H1 (cell line): Measurements from ENCODE around the gene DCANP1. TPM values are rescaled to one million over a fixed set of nuclear protein-coding genes. Genes with fewer than 3 reads are reported as not detected.

Experiments used
- CTCF ChIA-PET: fragments of 300-600 bp; sonication (Branson Sonifier 250); formaldehyde crosslinking; loops from one replicate; lab custom pipeline; 2021; ENCODE audit not compliant: partially characterized antibody; lab: Charles Lee
- POLR2A ChIA-PET: fragments of 300-600 bp; sonication (Branson Sonifier 250); formaldehyde crosslinking; loops from one replicate; lab custom pipeline; 2021; ENCODE audit warnings: inconsistent platforms; ENCODE audit not compliant: partially characterized antibody; lab: Charles Lee
- DNase-seq, 2 experiments: peaks; one replicate each; pipeline versions ENCODE4 v3.0.0 to v3.0.0-alpha.2; 2010 to 2022; ENCODE audit warnings: low spot score in 2 of 2, low read depth in 1 of 2, mixed read lengths in 1 of 2
- FAIRE-seq: peaks from 2 replicates; lab custom pipeline; 2011; peaks lifted over from hg19 to GRCh38; lab: Jason Lieb, UNC
- H2AFZ ChIP-seq: 2 replicates; pipeline ENCODE4 v1.8.1; 2012; ENCODE audit warnings: low read length, inconsistent platforms
- H2AK5ac ChIP-seq: 2 replicates; pipeline ENCODE4 v1.6.1; 2013; ENCODE audit warnings: low read depth, low read length
- H2BK120ac ChIP-seq: replicated peaks from 2 replicates; pipeline ENCODE3; 2013; ENCODE audit warnings: low read depth, low read length, inconsistent platforms
- H2BK12ac ChIP-seq: 2 replicates; pipeline ENCODE4 v1.6.1; 2013; ENCODE audit warnings: low read depth, low read length
- H2BK15ac ChIP-seq: 2 replicates; pipeline ENCODE4 v1.6.1; 2013; ENCODE audit warnings: low read length
- H2BK20ac ChIP-seq: 2 replicates; pipeline ENCODE4 v1.6.1; 2013; ENCODE audit warnings: low read length
- H2BK5ac ChIP-seq: 2 replicates; pipeline ENCODE4 v1.6.1; 2013; ENCODE audit warnings: low read depth, low read length
- H3K14ac ChIP-seq: 2 replicates; pipeline ENCODE4 v1.6.1; 2013; ENCODE audit warnings: inconsistent platforms; ENCODE audit not compliant: insufficient read length
- H3K18ac ChIP-seq: 2 replicates; pipeline ENCODE4 v1.6.1; 2013; ENCODE audit warnings: low read length; ENCODE audit errors: extremely low read depth
- H3K23ac ChIP-seq: 2 replicates; pipeline ENCODE4 v1.6.1; 2013; ENCODE audit warnings: inconsistent platforms; ENCODE audit not compliant: insufficient read length
- H3K23me2 ChIP-seq: 2 replicates; pipeline ENCODE4 v1.6.1; 2013; ENCODE audit warnings: low read depth, low read length
- H3K27ac ChIP-seq: 2 replicates; pipeline ENCODE4 v1.6.1; 2011; ENCODE audit warnings: low read depth, low read length, inconsistent platforms
- H3K27me3 ChIP-seq, 4 experiments: replicated peaks in 1 of 4; 1 replicate in 1 of 4; 2 replicates in 3 of 4; pipeline versions ENCODE4 v1.6.1 to v1.8.1; 2011 to 2013; ENCODE audit warnings: low read length in 3 of 4, mild to moderate bottlenecking in 3 of 4, inconsistent platforms in 2 of 4, mixed read lengths in 2 of 4, moderate library complexity in 1 of 4; ENCODE audit not compliant: control insufficient read depth in 3 of 4, insufficient read depth in 3 of 4; ENCODE audit errors: extremely low read depth in 1 of 4
- H3K36me3 ChIP-seq, 4 experiments: 2 replicates each; pipeline versions ENCODE4 v1.6.1 to v1.8.1; 2011 to 2013; ENCODE audit warnings: mild to moderate bottlenecking in 4 of 4, low read length in 3 of 4, moderate library complexity in 2 of 4, control low read depth in 1 of 4, inconsistent platforms in 1 of 4; ENCODE audit not compliant: insufficient read depth in 4 of 4, control insufficient read depth in 2 of 4
- H3K4ac ChIP-seq: replicated peaks from 2 replicates; pipeline ENCODE3; 2013; ENCODE audit warnings: low read length, low read depth, mixed read lengths, inconsistent platforms; ENCODE audit not compliant: insufficient read length
- H3K4me1 ChIP-seq, 4 experiments: replicated peaks in 1 of 4; 1 replicate in 1 of 4; 2 replicates in 3 of 4; pipeline versions ENCODE4 v1.6.1 to v1.8.1; 2011 to 2013; ENCODE audit warnings: low read length in 3 of 4, inconsistent platforms in 2 of 4, mixed read lengths in 1 of 4; ENCODE audit not compliant: insufficient read depth in 4 of 4, control insufficient read depth in 3 of 4
- H3K4me2 ChIP-seq, 2 experiments: 2 replicates each; pipeline versions ENCODE4 v1.6.1 to v1.8.1; 2011 to 2013; ENCODE audit warnings: low read depth in 2 of 2, low read length in 2 of 2, control low read depth in 1 of 2, inconsistent platforms in 1 of 2, mild to moderate bottlenecking in 1 of 2; ENCODE audit not compliant: insufficient read depth in 1 of 2
- H3K4me3 ChIP-seq, 4 experiments: fragments of 200-600, 300-600 bp in 1 of 4; sonication (generic), shearing (Covaris generic), sonication (Bioruptor Twin) in 1 of 4; 2 replicates each; pipeline versions ENCODE4 v1.5.1 to v1.8.1; 2011 to 2016; ENCODE audit warnings: low read length in 4 of 4, low read depth in 3 of 4, control low read depth in 2 of 4, inconsistent platforms in 2 of 4, mild to moderate bottlenecking in 2 of 4, mixed read lengths in 1 of 4, moderate library complexity in 1 of 4; ENCODE audit not compliant: insufficient read depth in 2 of 4; ENCODE audit errors: extremely low read depth in 1 of 4
- H3K56ac ChIP-seq: replicated peaks from 2 replicates; pipeline ENCODE3; 2013; ENCODE audit warnings: low read depth, mild to moderate bottlenecking, mixed read lengths, low read length, inconsistent platforms; ENCODE audit not compliant: insufficient read length
- H3K79me1 ChIP-seq: 2 replicates; pipeline ENCODE4 v1.6.1; 2013; ENCODE audit warnings: low read depth, low read length, control low read depth
- H3K79me2 ChIP-seq, 2 experiments: 2 replicates each; pipeline versions ENCODE4 v1.6.1 to v1.8.1; 2012 to 2013; ENCODE audit warnings: low read length in 2 of 2, mild to moderate bottlenecking in 2 of 2, inconsistent platforms in 1 of 2; ENCODE audit not compliant: insufficient read depth in 2 of 2, control insufficient read depth in 1 of 2
- H3K9ac ChIP-seq, 4 experiments: replicated peaks in 1 of 4; 1 replicate in 1 of 4; 2 replicates in 3 of 4; pipeline versions ENCODE4 v1.6.1 to v1.8.1; 2011 to 2013; ENCODE audit warnings: low read depth in 3 of 4, low read length in 3 of 4, control low read depth in 2 of 4, mild to moderate bottlenecking in 2 of 4, moderate library complexity in 2 of 4, inconsistent platforms in 1 of 4; ENCODE audit errors: extremely low read depth in 1 of 4
- H3K9me3 ChIP-seq, 2 experiments: 2 replicates each; pipeline versions ENCODE4 v1.6.1 to v1.8.1; 2012 to 2013; ENCODE audit warnings: mild to moderate bottlenecking in 2 of 2, moderate library complexity in 2 of 2, control low read depth in 1 of 2, inconsistent platforms in 1 of 2, low read depth in 1 of 2, low read length in 1 of 2, mixed read lengths in 1 of 2; ENCODE audit not compliant: insufficient read depth in 2 of 2
- H4K20me1 ChIP-seq, 2 experiments: replicated peaks in 1 of 2; 2 replicates each; pipeline versions ENCODE3 to v1.8.1; 2011 to 2013; ENCODE audit warnings: inconsistent platforms in 2 of 2, low read length in 2 of 2, mild to moderate bottlenecking in 1 of 2; ENCODE audit not compliant: insufficient read depth in 2 of 2, control insufficient read depth in 1 of 2
- H4K5ac ChIP-seq: 2 replicates; pipeline ENCODE4 v1.6.1; 2013; ENCODE audit warnings: low read length, low read depth, mixed read lengths, inconsistent platforms; ENCODE audit not compliant: insufficient read length
- H4K8ac ChIP-seq: 2 replicates; pipeline ENCODE4 v1.8.0; 2013; ENCODE audit warnings: mild to moderate bottlenecking, moderate library complexity, low read length, inconsistent platforms; ENCODE audit not compliant: insufficient read depth; ENCODE audit errors: extremely low read depth
- H4K91ac ChIP-seq: replicated peaks from 2 replicates; pipeline ENCODE3; 2013; ENCODE audit warnings: low read length, mixed read lengths, inconsistent platforms; ENCODE audit not compliant: insufficient read length
- BACH1 ChIP-seq: IDR thresholded peaks from 2 replicates; pipeline ENCODE4 v1.6.1; 2012; ENCODE audit warnings: low read length, improper control_type of control experiment
- BCL11A ChIP-seq, 2 experiments: IDR thresholded peaks; one replicate each; pipeline ENCODE4 v1.6.1; 2011; ENCODE audit warnings: low read depth in 2 of 2, low read length in 2 of 2, mild to moderate bottlenecking in 2 of 2
- CBX5 ChIP-seq: fragments of 300-800, 300-1000 bp; sonication (generic); IDR thresholded peaks from 2 replicates; pipeline ENCODE4 v1.7.1; 2016; ENCODE audit warnings: antibody characterized with exemption, low read length, low read depth
- HDAC2 ChIP-seq, 2 experiments: fragments of 300-600 bp in 1 of 2; sonication (generic) in 1 of 2; IDR thresholded peaks; 2 replicates each; pipeline ENCODE4 v1.6.1; 2011 to 2012; ENCODE audit warnings: low read depth in 2 of 2, low read length in 2 of 2, mild to moderate bottlenecking in 2 of 2, moderate library complexity in 2 of 2, borderline replicate concordance in 1 of 2, inconsistent platforms in 1 of 2
- HDAC6 ChIP-seq: IDR thresholded peaks from one replicate; pipeline ENCODE4 v1.7.1; 2012; ENCODE audit warnings: low read depth, mild to moderate bottlenecking, inconsistent platforms, low read length, moderate library complexity
- RNF2 ChIP-seq: fragments of 200-900, 300-1000 bp; sonication (generic); IDR thresholded peaks from 2 replicates; pipeline ENCODE4 v1.7.1; 2016; ENCODE audit warnings: borderline replicate concordance, low read depth, mild to moderate bottlenecking, antibody characterized with exemption, low read length; ENCODE audit not compliant: poor library complexity, severe bottlenecking; ENCODE audit errors: missing control alignments
- SIN3A ChIP-seq, 2 experiments: IDR thresholded peaks in 1 of 2; conservative IDR thresholded peaks in 1 of 2; 2 replicates each; pipeline ENCODE4 v1.6.1; 2011 to 2012; ENCODE audit warnings: low read length in 2 of 2, improper control_type of control experiment in 1 of 2, low read depth in 1 of 2, mild to moderate bottlenecking in 1 of 2
- TBP ChIP-seq: IDR thresholded peaks from 2 replicates; pipeline ENCODE4 v1.6.1; 2011; ENCODE audit warnings: low read depth, low read length, improper control_type of control experiment
- WGBS, 2 experiments: shearing (Covaris generic) in 1 of 2; methylation state at CpG; one replicate each; pipeline versions ENCODE4 v1.1.6 to v1.1.7; 2013 to 2015; ENCODE audit warnings: low lambda C conversion rate in 2 of 2, mixed read lengths in 2 of 2, inconsistent platforms in 1 of 2, low coverage in 1 of 2, missing lambda C conversion rate in 1 of 2; ENCODE audit not compliant: insufficient replicate concordance in 2 of 2, insufficient coverage in 1 of 2, insufficient read length in 1 of 2; ENCODE audit errors: extremely low coverage in 1 of 2, missing lambda C conversion rate in 1 of 2; 5-methylcytosine and 5-hydroxymethylcytosine counted together
- polyA plus RNA-seq, 7 experiments: library from polyadenylated mRNA; depleted of rRNA in 3 of 7; stranded (reverse) in 5 of 7; unstranded in 2 of 7; fragments of >200 nt in 5 of 7; fragments of 200-250 nt in 2 of 7; gene quantifications; 1 replicate in 5 of 7; 2 replicates in 1 of 7; 4 replicates in 1 of 7; pipeline versions ENCODE4 v1.2.1 to v1.2.3, GENCODE V29; 2011 to 2013; ENCODE audit warnings: missing spikeins in 2 of 7, mixed read lengths in 2 of 7
- total RNA-seq: library from RNA; stranded (reverse); fragmentation: NEBNext Ultra II Directional; extraction: Animal tissue kit (Norgen Biotek cat#: 25700); gene quantifications from 2 replicates; pipeline ENCODE4 v1.2.1, GENCODE V29; 2021
- TF ChIP-seq, protein P1 (sequence below): IDR thresholded peaks from 2 replicates; pipeline ENCODE4 v1.6.1; 2011; ENCODE audit warnings: low read length, improper control_type of control experiment

Gene DCANP1
- total and polyA plus RNA-seq, 2 of the 8 experiments (the other 6 are each of a cell fraction or from before 2014, with no cell fraction given): not detected

DNA sequence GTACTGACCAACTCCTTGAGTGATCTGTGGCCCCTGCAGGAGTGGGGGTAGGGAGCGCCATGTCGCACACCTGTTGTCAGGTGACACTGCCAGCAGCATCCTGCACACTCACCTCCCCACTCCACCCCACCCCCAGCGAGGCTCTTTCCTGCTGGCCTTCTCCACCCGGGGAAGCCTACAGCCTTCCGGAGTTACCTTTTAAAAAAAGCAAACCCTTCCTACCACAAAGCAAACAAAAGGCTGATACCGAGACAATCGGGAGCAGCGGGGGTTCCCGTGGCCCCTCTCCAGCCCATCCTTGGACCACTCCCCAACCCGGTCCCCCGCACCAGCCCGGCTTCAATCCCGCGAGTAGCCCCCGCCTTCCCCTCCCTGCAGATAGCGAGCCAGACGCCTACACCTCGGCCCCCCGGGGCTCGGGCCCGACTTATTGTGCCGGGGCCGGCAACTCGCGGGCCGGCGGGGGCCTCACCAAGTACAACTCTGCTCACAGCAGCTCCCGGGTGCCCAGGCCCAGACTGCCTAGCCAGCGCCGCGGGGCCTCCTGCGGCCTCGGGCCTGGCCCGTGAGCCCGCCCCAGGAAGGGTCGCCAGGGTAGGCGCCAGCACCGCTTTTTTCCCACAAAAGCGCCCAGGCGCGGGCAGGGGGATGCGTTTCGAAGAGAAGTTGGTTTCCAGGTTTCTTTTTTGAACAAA, 48.8 kb downstream of the DCANP1 start:
- no peak overlapping the region for H4K5ac ChIP-seq
- no peak overlapping the region for H2AK5ac ChIP-seq
- H3K4me1 ChIP-seq: peaks cover 7 to 24% (median 12%) of the 10 kb centered on the region in 4 experiments
- H3K4ac ChIP-seq: no peak overlapping the region
- H3K14ac ChIP-seq: no peak overlapping the region
- H4K91ac ChIP-seq: no peak overlapping the region
- no peak overlapping the region for H2BK5ac ChIP-seq
- H3K23me2 ChIP-seq: peaks cover 14% of the 10 kb centered on the region
- H3K79me2 ChIP-seq: peaks cover 0 to 44% of the 10 kb centered on the region in 2 experiments; a peak in 2 of 4 replicates
- H4K20me1 ChIP-seq: peaks cover 17 to 33% of the 10 kb centered on the region in 2 experiments
- 0 out of 2 replicates have a peak overlapping the region, but pooled peaks have one; percentile 24 for H3K18ac ChIP-seq
- no peak overlapping the region for H2BK15ac ChIP-seq
- H2BK12ac ChIP-seq: no peak overlapping the region
- peaks cover 5% of the 10 kb centered on the region; the same call in 1 of the 2 replicates for H3K79me1 ChIP-seq
- CTCF ChIA-PET: interaction anchor here (0.6 kb wide), 1 partner anchor 328 kb away, joined by 3 read pairs; no protein-coding TSS in a partner anchor
- no peak overlapping the region for H3K56ac ChIP-seq
- H3K23ac ChIP-seq: no peak overlapping the region
- H3K9me3 ChIP-seq: no peaks in the 10 kb centered on the region; a peak in 1 of 4 replicates
- no peak overlapping the region; the same call in 1 of the 2 replicates for H3K27ac ChIP-seq
- no peak overlapping the region for H2AFZ ChIP-seq
- H3K27me3 ChIP-seq: peaks cover 6 to 35% (median 29%) of the 10 kb centered on the region in 4 experiments
- peak overlapping the region; percentile 81 for H4K8ac ChIP-seq
- no peak overlapping the region for H2BK120ac ChIP-seq
- no peak for FAIRE-seq
- H3K4me2 ChIP-seq: peak overlapping the region; percentile 69 to 95
- POLR2A ChIA-PET: interaction anchor here (1.0 to 1.3 kb wide), 2 partner anchors 13 to 26 kb away, joined by 3 read pairs; no protein-coding TSS in a partner anchor
- H3K9ac ChIP-seq: peak overlapping the region; percentile 43 to 70 (median 58); a peak in 5 of 7 replicates
- H3K36me3 ChIP-seq: no peaks in the 10 kb centered on the region
- peak overlapping the region; percentile 40 to 82 (median 53) for H3K4me3 ChIP-seq
- no peak overlapping the region for H2BK20ac ChIP-seq
- peak in 1 of 2 experiments; percentile 78 for DNase-seq
- WGBS, 2 experiments: 1% methylated on average over 30 of the region's 43 CpGs; no CpG with 5 or more reads in 1 of the 2 experiments
- TF ChIP-seq SIN3A (conservative IDR thresholded peaks at IDR 0.05 in 1 of 2, IDR thresholded peaks at IDR 0.05 in 1 of 2; ENCODE audit: low read depth in 1 of 2, low read length in 2 of 2) (0 out of 4 replicates have a peak, but pooled peaks of 1 of the 2 experiments have one; percentile 59), BCL11A (IDR thresholded peaks at IDR 0.05; ENCODE audit: low read depth in 2 of 2, low read length in 2 of 2) (no peak), TBP (no peak), HDAC6 (no peak), BACH1 (0 out of 2 replicates have a peak, but pooled peaks have one; percentile 19), RNF2 (peak; percentile 6), HDAC2 (IDR thresholded peaks at IDR 0.05; ENCODE audit: borderline replicate concordance in 1 of 2, low read depth in 2 of 2, low read length in 2 of 2) (0 out of 4 replicates have a peak, but pooled peaks of 1 of the 2 experiments have one; percentile 18), CBX5 (no peak)
- TF ChIP-seq, protein P1, sequence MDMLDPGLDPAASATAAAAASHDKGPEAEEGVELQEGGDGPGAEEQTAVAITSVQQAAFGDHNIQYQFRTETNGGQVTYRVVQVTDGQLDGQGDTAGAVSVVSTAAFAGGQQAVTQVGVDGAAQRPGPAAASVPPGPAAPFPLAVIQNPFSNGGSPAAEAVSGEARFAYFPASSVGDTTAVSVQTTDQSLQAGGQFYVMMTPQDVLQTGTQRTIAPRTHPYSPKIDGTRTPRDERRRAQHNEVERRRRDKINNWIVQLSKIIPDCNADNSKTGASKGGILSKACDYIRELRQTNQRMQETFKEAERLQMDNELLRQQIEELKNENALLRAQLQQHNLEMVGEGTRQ: no peak
